Pancreas (tissue), 10 donors: ENCODE measurements around the gene CACNA1G. TPM values are rescaled to one million over a fixed set of nuclear protein-coding genes. Genes with fewer than 3 reads are reported as not detected.

Experiments
- ATAC-seq, 4 donors: fragments of 200-7000 bp; cut with Tn5 transposase; one replicate each; pipeline versions ENCODE4 v1.8.0 to v1.9.1; 2020; ENCODE audit warnings: mild to moderate bottlenecking in 4 of 4, moderate library complexity in 4 of 4
- DNase-seq, 6 donors: peaks; one replicate each; pipeline ENCODE4 v3.0.0-alpha.2; 2020
- FAIRE-seq: peaks from 2 replicates; lab custom pipeline; 2012; peaks lifted over from hg19 to GRCh38; lab: Jason Lieb, UNC
- H3K27ac ChIP-seq, 4 donors: fragments of 200-600 bp; sonication (generic); 1 replicate in 3 of 4; 2 replicates in 1 of 4; pipeline versions ENCODE4 v1.5.0 to v1.8.0; 2020
- H3K27me3 ChIP-seq, 4 donors: fragments of 200-600 bp; one replicate each; pipeline ENCODE4 v1.8.0; 2021
- H3K36me3 ChIP-seq, 3 donors: fragments of 200-600 bp; sonication (generic) in 1 of 3; one replicate each; pipeline versions ENCODE4 v1.5.0 to v1.8.0; 2020 to 2021
- H3K4me1 ChIP-seq, 3 donors: fragments of 200-600 bp; one replicate each; pipeline ENCODE4 v1.8.0; 2021
- H3K4me3 ChIP-seq, 4 donors: fragments of 200-600 bp; sonication (generic) in 2 of 4; one replicate each; pipeline versions ENCODE4 v1.5.0 to v1.8.0; 2020 to 2021
- H3K9me3 ChIP-seq, 4 donors: fragments of 200-600 bp; one replicate each; pipeline ENCODE4 v1.8.0; 2021
- CTCF ChIP-seq, 4 donors: fragments of 200-600 bp; sonication (generic) in 3 of 4; IDR thresholded peaks; one replicate each; pipeline versions ENCODE4 v1.5.0 to v1.8.0; 2021; ENCODE audit warnings: antibody characterized with exemption in 4 of 4
- WGBS, 2 donors: extraction: QIAGEN DNeasy Blood & Tissue Kit; methylation state at CpG; one replicate each; pipeline ENCODE4 v1.1.7; 2013; 5-methylcytosine and 5-hydroxymethylcytosine counted together
- intact Hi-C, 3 donors: fragments of 100-400 bp; cut with DNase I; formaldehyde crosslinking; loops; one replicate each; pipeline versions ENCODE4 v1.11.1 to v1.14.2; 2022
- polyA plus RNA-seq, 2 donors: library from polyadenylated mRNA; stranded (reverse); fragments of 200-250 nt; gene quantifications; one replicate each; pipeline ENCODE4 v1.2.3, GENCODE V29; 2013
- total RNA-seq, 6 donors: library from RNA; stranded (reverse); fragmentation: NEBNext Ultra II Directional in 4 of 6; extraction: Animal tissue kit (Norgen Biotek cat#: 25700) in 4 of 6; gene quantifications; one replicate each; pipeline versions ENCODE4 v1.2.1 to v1.2.4, GENCODE V29; 2021 to 2023
- donor health status: healthy with polysubstance abuse.
- donor health status: DM: no; HTN: no; CAD: no; lungs with moderate emphysema.
- donor health status: DM: no; HTN: no; CAD: no.
- donor health status: control.
- donor health status: control.
- donor health status: Bipolar disorder and iron deficiency.
- donor health status: DM: yes; HTN: yes; CAD: no.
- donor health status: DM: no; HTN: no; CAD: no.
- donor health status: DM: no; HTN: no; CAD: no.
- donor health status: DM: yes; HTN: yes; CAD: no.

Gene CACNA1G
- total and polyA plus RNA-seq, 8 donors, result 0.02 to 0.37 (median 0.09) TPM; not detected in 1

GRCh38 chr17:50519141-50519834, 41.2 kb upstream of the CACNA1G start:
- Histone ChIP-seq H3K4me1 (peaks cover 0 to 13% (median 0%) of the 10 kb centered on the region in 3 donors), H3K27ac (peak overlapping the region in 3 of 4 donors; percentile 2 to 48 (median 5)), H3K4me3 (no peak overlapping the region), H3K9me3 (no peaks in the 10 kb centered on the region), H3K27me3 (no peaks in the 10 kb centered on the region), H3K36me3 (no peaks in the 10 kb centered on the region)
- no peak for FAIRE-seq
- DNase-seq, result peak in 1 of 6 donors; percentile 11
- intact Hi-C loops, result no loop called here
- no peak for TF ChIP-seq CTCF (IDR thresholded peaks at IDR 0.05)
- 89 to 94% methylated on average over 8 of the region's 8 CpGs for WGBS, 2 donors
- ATAC-seq, result peak in 2 of 4 donors; percentile 4 to 9

- no peak for ATAC-seq
- peaks cover 0 to 13% (median 0%) of the 10 kb centered on the region in 3 donors for H3K4me1 ChIP-seq
- H3K4me3 ChIP-seq, result no peak overlapping the region
- H3K9me3 ChIP-seq, result no peaks in the 10 kb centered on the region
- H3K36me3 ChIP-seq, result no peaks in the 10 kb centered on the region
- no peak for TF ChIP-seq CTCF (IDR thresholded peaks at IDR 0.05)
- no peak overlapping the region for H3K27ac ChIP-seq
- H3K27me3 ChIP-seq, result no peaks in the 10 kb centered on the region
- intact Hi-C loops, result no loop called here
- DNase-seq, result no peak
- 84 to 92% methylated on average over 2 of the region's 2 CpGs for WGBS, 2 donors
- no peak for FAIRE-seq
Observed at GRCh38 chr17:50520483-50520882, 40.0 kb upstream of the CACNA1G start.

- H3K36me3 ChIP-seq, result no peaks in the 10 kb centered on the region
- H3K4me1 ChIP-seq, result peaks cover 0 to 13% (median 0%) of the 10 kb centered on the region in 3 donors
- TF ChIP-seq CTCF (IDR thresholded peaks at IDR 0.05), result no peak
- ATAC-seq (peak in 1 of 4 donors; percentile 48), DNase-seq (no peak), FAIRE-seq (no peak)
- H3K27ac ChIP-seq, result no peak overlapping the region
- H3K27me3 ChIP-seq, result no peaks in the 10 kb centered on the region
- intact Hi-C loops, result no loop called here
- WGBS, 2 donors, result 68 to 88% methylated on average over 2 of the region's 2 CpGs
- H3K9me3 ChIP-seq, result no peaks in the 10 kb centered on the region
- H3K4me3 ChIP-seq, result no peak overlapping the region
Observed at GRCh38 chr17:50521514-50521913, 39.0 kb upstream of the CACNA1G start.

- H3K9me3 ChIP-seq, result no peaks in the 10 kb centered on the region
- peaks cover 0 to 13% (median 0%) of the 10 kb centered on the region in 3 donors for H3K4me1 ChIP-seq
- FAIRE-seq, result no peak
- no peaks in the 10 kb centered on the region for H3K27me3 ChIP-seq
- no peak for ATAC-seq
- no peaks in the 10 kb centered on the region for H3K36me3 ChIP-seq
- no peak for DNase-seq
- H3K27ac ChIP-seq, result no peak overlapping the region
- WGBS, 2 donors, result 92 to 93% methylated on average over 10 of the region's 10 CpGs
- no peak for TF ChIP-seq CTCF (IDR thresholded peaks at IDR 0.05)
- intact Hi-C loops, result no loop called here
- no peak overlapping the region for H3K4me3 ChIP-seq
Observed at GRCh38 chr17:50522766-50523165, 37.7 kb upstream of the CACNA1G start.

- Histone ChIP-seq H3K4me1 (peaks cover 0 to 11% (median 0%) of the 10 kb centered on the region in 3 donors), H3K27me3 (no peaks in the 10 kb centered on the region), H3K4me3 (no peak overlapping the region), H3K27ac (no peak overlapping the region), H3K9me3 (no peaks in the 10 kb centered on the region), H3K36me3 (no peaks in the 10 kb centered on the region)
- no peak for TF ChIP-seq CTCF (IDR thresholded peaks at IDR 0.05)
- intact Hi-C loops, result no loop called here
- WGBS, 2 donors, result 72 to 80% methylated on average over 2 of the region's 2 CpGs
- no peak for ATAC-seq
- DNase-seq, result no peak
- no peak for FAIRE-seq
Observed at GRCh38 chr17:50523208-50523607, 37.3 kb upstream of the CACNA1G start.
